HG02973 (cell line): ENCODE results near the gene AGBL1.

ENCODE experiments used
- ATAC-seq: cut with Tn5 transposase; IDR thresholded peaks from one replicate; pipeline ENCODE4 v1.9.1; 2021; ENCODE audit warnings: moderate library complexity; ENCODE audit not compliant: unreplicated experiment

AGBL1 gene

DNA sequence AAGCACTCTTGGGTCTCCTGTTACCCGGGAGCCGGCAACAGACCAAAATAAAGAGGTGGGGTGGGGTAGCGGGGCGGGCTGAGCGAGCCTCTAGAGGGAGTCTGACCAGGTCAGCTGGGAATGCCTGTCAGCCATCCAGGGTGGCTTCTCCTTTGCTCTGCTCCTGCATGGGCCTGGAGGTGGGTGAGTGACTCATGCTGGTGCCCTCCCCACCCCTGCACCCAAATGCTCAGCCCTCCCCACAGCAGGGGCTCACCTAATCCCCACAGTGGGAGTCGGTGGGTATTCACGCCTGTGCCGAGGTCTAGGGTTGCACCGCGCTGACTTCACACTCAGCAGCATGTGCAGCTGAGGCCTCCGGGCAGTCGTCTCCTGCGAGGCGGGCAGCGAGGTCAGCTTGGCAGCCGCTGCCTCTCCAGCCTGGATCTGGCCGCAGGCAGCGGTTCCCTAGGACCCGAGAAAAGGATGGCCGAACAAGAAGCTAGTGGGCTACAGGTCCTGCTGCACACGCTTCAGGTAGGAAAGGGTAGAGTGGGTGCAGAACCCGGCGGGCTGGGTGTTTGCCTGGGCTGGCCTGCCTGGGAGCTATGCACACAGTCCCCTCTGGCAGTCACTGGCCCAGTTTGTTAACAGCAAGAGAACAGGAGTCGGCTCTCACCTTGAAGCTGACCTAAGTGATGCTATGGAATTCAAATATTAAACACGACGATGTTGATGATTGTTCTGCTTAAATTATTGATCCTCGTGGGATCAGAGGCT lies at the start of gene AGBL1:
Gene AGBL1 (plus strand): TSS at position 364 of the 759 bp plus-strand sequence.
- ATAC-seq, result no peak

DNA sequence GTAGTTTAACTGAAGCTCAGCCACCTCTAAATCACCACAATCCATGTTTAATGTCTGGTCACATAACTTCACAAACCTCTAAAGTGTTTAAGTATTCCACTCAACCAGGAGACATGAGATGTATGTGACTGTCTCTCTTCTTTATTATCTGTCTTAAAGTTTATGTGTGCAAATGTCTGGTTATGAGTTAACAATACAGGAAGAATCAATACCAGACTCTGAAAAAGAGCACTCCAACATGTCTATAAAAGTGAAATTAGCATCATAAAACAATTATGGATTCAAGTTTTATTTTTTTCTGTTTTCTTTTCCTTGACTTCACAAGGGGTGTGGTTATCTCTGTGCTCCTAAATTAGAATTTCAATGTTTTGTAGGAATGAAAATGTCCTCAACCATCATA lies 44.8 kb upstream of the AGBL1 start:
- ATAC-seq, result no peak

- ATAC-seq, result no peak
Observed at GRCh38 chr15:86036243-86036642, 43.4 kb upstream of the AGBL1 start.

GRCh38 chr15:86038491-86038890 lies 41.2 kb upstream of the AGBL1 start:
- ATAC-seq, result no peak

DNA sequence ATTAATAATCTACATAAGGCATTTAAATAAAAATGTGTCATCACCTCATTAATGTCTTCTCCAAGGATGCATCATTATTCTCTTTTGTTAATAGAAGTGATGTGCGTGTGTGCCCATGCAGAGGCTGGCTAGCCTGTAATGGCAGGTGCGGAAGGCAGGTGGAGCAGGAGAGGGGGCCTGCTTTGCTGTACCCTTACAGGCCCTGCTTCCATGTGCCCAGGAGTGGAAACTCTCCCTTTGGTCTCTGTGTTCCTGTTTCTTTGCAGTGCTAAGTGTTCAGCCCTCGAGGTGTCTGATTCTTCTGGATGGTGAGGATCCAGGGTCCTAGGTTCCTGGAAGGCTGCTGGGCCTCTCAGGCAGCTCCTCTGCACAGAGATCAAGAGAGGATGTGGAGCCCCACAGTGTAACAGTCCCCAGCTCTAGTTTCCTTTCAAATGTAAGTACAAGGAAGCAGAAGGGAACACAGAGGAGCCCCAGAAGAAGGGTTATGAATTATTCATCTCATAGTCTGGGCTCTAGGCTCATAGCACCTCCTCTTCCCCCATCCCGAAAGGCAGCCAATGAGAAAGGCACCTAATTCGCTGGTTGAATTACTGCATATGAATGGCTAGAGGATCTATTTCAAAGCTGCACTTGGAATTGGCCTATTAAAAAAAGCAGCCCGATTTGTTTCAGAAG lies 39.2 kb upstream of the AGBL1 start:
- ATAC-seq, result no peak

- ATAC-seq, result no peak
Observed at GRCh38 chr15:86041399-86041798, 38.3 kb upstream of the AGBL1 start.

DNA sequence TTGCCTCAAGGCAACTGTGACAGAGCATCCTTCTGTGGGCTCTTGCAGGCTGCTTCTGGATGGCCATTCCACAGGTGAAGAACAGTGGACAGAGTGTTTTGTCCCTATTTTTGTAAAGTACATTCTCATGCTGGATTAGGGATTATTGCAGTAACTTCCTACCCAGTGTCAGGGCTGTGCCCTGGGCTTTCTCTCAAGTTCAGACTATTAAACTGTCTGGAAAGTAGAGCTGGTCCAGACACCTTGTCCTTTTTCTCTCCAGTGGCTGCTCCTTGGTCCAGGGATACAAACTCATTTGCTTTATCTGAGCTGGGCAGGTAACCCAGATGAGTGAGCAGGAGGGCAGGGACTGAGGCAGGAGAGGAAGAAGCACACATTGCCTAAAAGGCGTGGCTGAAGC lies 37.4 kb upstream of the AGBL1 start:
- no peak for ATAC-seq

GRCh38 chr15:86044981-86045380 lies 34.7 kb upstream of the AGBL1 start:
- ATAC-seq, result no peak

GRCh38 chr15:86054338-86054737 lies 25.3 kb upstream of the AGBL1 start:
- no peak for ATAC-seq

GRCh38 chr15:86055688-86056087 lies 24.0 kb upstream of the AGBL1 start:
- ATAC-seq, result no peak

GRCh38 chr15:86059851-86060250 lies 19.8 kb upstream of the AGBL1 start:
- ATAC-seq, result no peak

- no peak for ATAC-seq
Observed at GRCh38 chr15:86060674-86061073, 19.0 kb upstream of the AGBL1 start.

- ATAC-seq, result no peak
Observed at GRCh38 chr15:86061581-86061980, 18.1 kb upstream of the AGBL1 start.

- no peak for ATAC-seq
Observed at GRCh38 chr15:86062646-86063243, 16.9 kb upstream of the AGBL1 start.

- ATAC-seq, result no peak
Observed at GRCh38 chr15:86063356-86064095, 16.1 kb upstream of the AGBL1 start.

- ATAC-seq, result no peak
Observed at GRCh38 chr15:86064326-86064725, 15.3 kb upstream of the AGBL1 start.

- no peak for ATAC-seq
Observed at GRCh38 chr15:86066174-86066834, 13.4 kb upstream of the AGBL1 start.

- no peak for ATAC-seq
Observed at GRCh38 chr15:86073281-86073680, 6.4 kb upstream of the AGBL1 start.

GRCh38 chr15:86076468-86076867 lies 3.2 kb upstream of the AGBL1 start:
- ATAC-seq, result no peak

DNA sequence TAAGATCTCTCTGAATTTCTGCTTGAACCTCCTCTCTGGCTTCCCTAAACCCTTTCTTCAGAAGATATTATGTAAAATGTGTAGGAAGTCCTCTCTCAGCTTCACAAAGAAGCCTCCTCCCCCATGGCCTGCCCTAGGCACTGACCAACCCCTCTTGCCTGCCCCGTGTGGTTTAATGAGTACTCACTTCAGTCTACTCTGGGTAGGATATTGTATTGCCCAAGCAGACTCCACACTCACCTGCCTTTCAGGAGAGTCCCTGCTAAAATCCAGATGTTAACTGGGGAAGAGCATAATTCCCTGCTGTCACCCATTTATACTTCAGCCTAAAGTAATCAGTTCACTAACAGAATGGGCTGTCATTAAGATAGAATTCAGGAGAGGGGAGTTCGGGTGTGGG lies 2.6 kb upstream of the AGBL1 start:
- no peak for ATAC-seq

DNA sequence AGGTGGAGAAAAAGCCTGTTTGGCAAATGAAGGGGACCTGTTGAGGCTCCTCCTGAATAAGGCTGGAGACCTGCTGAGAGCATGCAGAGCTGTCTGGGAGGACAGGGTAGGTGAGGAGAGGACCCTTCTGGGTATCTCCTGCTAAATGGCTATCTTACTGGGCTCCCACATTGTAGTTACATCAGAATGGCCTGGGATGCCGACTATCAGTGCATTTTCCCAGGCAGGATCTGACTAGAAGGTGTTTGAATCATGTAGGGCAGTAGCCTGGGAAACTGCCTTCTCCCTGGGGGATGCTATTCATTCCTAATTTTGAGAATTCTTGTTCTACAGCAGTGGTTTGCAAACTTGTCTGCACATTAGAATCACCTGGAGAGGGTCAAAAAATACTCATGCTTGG lies 631 bp downstream of the AGBL1 start:
- no peak for ATAC-seq
